HG03103 (cell line): ENCODE data around the gene DHX34.
"Not testable (repeated sequence)": the region's sequence is repeated elsewhere in the genome, so short reads cannot be mapped to it uniquely, and the experiment has no call there.

Source experiments
- ATAC-seq: cut with Tn5 transposase; IDR thresholded peaks from one replicate; pipeline ENCODE4 v1.9.1; 2021; ENCODE audit warnings: low read depth; ENCODE audit not compliant: unreplicated experiment

DHX34 gene

DNA sequence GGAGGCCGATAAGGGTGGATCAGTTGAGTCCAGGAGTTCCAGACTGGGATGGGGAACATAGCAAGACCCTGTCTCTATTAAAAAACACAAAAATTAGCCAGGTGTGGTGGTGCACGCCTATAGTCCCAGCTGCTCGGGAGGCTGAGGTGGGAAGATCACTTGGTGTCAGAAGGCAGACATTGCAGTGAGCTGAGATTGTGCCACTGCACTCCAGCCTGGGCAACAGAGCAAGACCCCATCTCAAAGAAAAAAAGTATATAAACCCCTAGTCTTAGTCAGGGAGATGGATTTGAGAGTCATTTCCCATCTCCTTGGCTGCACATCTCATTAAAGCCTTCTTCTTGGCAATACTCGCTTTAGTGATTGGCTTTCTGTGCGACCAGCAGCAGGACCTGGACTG is 34.8 kb downstream of the DHX34 start:
- not testable (repeated sequence) for ATAC-seq

DNA sequence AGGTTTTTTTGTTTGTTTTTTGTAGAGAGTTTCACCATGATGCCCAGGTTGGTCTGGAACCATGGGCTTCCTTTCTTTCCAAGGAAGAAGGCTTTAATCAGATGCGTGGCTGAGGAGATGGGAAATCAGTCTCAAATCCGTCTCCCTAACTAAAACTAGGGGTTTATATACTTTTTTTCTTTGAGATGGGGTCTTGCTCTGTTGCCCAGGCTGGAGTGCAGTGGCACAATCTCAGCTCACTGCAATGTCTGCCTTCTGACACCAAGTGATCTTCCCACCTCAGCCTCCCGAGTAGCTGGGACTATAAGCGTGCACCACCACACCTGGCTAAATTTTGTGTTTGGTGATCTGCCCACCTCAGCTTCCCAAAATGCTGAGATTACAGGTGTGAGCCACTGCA is 35.4 kb downstream of the DHX34 start:
- not testable (repeated sequence) for ATAC-seq

DNA sequence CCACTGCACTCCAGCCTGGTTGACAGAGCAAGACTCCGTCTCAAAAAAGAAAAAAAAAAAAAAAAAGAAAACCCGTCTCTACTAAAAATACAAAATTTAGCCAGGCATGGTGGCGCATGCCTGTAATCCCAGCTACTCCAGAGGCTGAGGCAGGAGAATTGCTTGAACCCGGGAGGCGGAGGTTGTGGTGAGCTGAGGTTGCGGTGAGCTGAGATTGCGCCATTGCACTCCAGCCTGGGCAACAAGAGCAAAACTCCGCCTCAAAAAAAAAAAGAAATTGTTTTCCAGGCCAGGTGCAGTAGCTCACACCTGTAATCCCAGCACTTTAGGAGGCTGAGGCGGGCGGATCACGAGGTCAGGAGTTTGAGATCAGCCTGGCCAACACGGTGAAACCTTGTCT is 37.5 kb downstream of the DHX34 start:
- ATAC-seq, result not testable (repeated sequence)

DNA sequence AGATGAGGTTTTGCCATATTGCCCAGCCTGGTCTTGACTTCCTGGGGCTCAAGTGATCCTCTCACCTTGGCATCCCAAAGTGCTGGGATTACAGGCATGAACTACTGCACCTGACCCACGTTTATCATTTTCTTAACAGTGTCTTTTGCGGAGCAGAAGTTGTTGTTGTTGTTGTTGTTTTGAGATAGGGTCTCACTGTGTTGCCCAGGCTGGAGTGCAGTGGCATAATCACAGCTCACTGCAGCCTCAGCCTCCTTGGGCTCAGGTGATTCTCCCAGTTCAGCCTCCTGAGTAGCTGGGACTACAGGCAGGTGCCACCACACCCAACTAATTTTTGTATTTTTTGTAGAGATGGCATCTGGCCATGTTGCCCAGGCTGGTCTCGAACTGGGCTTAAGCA is 38.5 kb downstream of the DHX34 start:
- ATAC-seq, result not testable (repeated sequence)

DNA sequence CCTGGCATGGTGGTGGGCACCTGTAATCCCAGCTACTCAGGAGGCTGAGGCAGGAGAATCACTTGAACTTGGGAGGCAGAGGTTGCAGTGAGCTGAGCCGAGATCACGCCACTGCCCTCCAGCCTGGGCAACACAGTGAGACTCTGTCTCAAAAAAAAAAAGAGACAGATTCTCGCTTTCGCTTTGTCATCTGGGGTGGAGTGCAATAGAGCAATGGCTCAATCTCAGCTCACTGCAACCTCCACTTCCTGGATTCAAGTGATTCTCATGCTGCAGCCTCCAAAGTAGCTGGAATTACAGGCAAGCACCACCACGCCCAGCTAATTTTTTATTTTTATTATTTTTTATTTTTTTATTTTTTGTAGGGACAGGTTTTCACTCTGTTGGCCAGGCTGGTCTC is 39.6 kb downstream of the DHX34 start:
- ATAC-seq, result not testable (repeated sequence)

DNA sequence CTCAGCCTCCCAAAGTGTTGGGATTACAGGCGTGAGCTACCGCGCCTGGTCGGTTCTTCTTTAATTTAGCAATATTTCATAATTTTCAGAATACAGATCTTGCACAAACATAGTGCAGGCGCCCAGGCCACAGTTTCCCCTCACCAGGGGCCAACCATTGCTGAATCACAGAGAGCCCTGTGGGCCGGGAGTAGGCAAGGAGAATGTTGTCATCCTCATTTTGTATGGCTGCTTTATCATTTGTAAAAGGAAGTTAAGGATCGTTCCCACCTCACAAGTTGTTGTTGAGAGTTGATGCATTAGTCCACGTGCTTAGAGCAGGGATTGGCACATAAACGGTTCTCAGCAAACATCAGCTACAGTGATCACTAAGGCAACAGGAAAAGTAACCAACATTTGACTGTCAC is 40.0 kb downstream of the DHX34 start:
- no peak for ATAC-seq

DNA sequence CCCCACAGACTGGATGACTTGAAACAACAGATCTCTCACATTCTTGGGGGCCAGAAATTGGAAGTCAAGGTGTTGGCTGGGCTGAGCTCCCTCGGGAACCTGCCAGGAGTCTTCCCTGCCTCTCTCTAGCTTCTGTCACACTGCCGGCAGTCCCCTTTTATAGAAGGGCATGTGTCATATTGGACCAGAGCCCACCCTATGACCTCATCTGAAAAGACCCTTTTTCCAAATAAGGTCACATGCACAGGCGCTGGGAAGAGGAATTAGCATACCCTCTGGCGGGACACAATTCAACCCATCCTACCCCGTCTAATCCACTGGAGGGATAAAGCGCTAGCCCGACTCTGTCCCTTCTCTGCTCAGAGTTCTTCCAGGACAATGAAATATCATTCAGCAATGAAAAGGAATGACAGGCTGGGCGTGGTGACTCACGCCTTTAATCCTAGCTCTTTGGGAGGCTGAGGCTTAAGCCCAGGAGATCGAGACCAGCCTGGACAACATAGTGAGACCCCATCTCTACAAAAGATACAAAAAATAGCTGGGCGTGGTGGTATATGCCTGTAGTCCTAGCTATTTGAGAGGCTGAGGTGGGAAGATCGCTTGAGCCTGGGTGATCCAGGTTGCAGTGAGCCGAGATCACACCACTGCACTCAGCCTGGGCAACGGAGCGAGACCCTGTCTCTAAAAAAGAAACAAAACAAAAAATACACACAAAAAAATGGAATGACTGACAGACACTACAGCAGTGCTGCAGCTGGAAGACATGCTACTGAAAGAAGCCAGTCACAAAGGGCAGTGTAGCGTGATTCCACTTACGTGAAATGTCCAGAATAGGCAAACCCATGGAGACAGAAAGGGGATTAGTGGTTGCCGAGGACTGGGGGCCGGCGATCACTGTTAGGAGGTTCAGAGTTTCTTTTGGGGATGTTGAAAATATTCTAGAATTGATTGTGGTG is 41.7 kb downstream of the DHX34 start:
- ATAC-seq, result no peak

DNA sequence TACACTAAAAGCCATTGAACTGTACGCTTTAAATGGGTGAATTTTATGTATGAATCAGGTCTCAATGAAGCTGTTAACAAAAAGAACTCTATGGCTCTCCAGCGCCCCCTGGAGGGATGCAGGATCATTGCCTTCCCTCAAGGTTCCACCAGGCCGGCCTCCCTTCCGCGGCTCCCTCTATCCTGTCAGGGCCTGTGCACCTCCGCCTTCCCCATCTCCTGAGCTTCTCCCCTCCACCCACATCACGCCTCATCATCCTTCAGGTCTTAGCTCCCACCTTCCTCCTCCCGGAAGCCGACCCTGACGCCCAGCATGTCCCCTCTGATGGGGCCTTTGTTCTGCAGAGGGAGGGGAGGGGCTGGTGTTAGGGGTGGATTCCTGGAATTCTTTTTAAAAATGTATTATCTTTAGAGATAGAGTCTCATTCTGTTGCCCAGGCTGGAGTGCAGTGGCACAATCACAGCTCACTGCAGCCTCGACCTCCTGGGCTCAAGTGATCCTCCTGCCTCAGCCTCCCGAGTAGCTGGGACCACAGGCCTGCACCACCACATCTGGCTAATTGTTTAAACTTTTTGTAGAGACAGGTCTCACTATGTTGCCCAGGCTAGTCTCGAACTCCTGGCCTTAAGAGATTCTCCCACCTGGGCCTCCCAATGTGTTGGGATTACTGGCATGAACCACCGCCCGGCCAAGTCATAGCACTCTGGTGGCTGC is 42.6 kb downstream of the DHX34 start:
- ATAC-seq, result no peak

DNA sequence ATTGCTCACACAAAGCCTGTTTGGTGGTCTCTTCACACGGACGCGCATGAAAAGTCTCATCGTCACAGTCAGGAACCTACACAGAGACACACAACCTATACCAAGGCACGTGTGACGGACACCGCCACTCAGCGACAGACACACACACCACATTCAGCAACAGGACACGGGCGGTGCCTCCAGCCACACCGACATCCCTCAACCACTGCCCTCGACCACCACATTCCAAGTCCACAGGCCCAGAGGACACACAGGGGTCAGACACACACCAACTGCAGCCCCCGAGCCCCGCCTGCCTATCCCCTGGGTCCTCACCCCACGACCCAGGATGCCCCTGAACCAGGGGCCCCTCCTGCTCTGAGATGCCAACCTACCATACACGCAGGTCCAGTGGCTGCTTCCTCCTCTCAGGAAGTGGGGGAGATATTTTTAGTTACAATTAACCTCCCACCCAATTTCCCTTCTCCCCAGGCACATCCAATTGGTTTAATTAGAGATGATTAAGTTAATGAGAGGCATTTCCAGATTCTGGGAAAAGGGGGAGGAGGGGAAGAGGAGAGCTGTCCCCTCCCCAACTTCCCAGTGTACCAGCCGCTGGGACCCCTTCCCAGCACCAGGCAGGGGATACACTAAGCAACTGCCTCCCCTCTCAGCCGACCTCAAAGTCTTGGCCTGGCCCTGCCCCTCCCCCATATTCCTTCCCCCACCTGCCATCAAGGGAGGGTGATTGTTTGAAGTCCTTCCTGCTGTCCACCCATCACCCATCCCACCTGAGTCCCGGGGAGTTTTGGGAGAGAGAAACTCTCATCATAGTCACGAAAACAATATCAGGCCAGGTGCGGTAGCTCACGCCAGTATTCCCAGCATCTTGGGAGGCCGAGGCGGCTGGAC is 49.8 kb downstream of the DHX34 start:
- ATAC-seq, result no peak

DNA sequence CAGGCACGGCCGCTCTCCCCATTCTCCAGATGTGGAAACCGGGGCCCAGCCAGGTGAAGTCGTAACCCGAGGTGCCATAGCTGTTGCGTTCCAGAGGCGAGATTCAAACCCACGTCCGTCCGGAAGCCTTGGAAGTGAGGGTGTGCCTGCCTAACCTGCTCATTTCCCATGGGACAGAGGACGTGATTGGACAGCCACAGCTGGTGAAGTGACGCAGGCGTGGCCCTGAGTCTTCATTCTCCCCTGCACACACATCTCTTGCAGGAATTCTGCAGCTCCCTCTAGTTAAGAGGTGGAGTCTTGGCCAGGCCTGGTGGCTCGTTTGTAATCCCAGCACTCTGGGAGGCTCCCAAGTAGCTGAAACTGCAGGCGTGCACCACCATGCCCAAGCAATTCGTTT is 53.4 kb downstream of the DHX34 start:
- no peak for ATAC-seq

DNA sequence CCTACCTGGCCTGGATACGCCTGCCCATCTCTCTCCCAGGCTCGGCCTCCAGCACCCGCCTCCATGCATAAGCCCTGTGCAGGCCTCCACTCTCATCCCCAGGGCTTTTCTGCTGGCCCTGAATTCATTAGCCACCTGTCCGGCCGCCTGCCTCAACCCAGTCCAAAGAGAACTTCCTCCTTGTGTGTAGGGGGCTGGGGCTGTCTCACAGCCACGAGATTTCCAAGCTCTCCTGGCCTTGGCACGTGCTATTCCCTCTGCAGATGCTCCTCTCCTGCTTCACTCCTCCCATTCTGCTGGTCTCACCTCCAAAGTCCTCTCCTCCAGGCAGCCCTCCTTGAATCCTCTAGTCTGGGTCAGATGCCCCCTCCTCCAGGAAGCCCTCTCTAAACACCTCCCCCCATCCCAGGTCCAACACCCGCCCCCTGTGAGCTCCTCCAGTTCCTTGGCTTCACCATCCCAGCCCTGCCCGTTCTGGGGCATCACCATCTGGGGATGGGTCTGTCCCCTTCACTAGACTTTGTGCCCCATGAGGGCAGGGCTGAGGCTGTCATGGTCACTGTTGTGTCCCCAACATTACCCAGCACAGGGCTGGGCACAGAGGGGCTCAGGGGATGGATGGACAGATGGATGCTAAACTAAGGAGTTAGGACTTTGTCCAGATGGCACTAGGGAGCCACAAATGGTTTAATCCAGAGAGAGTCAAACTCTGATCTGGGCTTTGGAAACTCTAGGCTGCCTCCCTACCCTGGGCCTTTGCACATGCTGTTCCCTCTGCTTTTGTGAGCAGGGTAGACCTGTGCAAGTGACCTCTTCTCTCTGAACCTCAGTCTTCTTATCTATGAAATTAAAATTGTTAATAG is 55.5 kb downstream of the DHX34 start:
- ATAC-seq, result no peak

DNA sequence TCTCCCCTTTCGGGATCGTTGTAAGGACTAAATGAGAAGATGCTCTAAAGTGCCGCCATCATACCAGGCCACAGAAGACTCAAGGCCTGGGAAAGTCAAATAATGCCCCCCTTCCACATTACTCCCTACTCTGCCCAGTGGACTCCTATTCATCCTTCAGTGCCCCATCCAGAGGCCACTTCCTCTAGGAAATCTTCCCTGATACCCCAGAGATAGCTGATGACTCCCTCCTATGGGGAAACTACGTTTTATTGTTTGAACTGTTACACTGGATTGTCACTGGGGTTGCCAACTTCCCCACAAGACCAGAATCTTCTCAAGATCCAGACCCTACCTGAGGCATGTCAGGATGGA is 56.1 kb downstream of the DHX34 start:
- no peak for ATAC-seq

DNA sequence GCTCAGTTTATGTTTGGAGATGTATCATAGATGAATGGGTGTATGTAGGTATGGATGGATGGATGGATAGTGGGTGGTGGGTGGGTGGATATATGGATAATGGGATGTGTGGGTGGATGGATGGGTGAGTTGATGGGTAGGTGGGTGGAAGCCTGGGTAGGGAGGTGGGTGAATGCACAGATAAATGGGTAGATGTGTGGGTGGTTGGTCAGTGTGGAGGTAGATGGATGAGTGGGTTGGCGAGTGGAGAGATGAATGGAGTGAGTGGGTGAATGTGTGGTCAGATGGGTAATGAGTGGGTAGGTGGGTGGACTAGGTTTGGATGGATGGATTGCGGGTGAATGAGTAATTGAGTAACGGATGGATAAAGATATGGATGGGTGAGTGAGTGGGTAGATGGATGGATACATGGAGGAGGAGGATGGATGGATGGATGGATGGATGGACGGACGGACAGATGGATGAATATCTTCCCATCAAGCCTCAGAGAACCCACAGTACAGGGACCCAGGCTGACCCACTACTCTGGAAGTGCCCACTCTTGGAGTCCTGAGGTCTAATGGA is 56.8 kb downstream of the DHX34 start:
- no peak for ATAC-seq

DNA sequence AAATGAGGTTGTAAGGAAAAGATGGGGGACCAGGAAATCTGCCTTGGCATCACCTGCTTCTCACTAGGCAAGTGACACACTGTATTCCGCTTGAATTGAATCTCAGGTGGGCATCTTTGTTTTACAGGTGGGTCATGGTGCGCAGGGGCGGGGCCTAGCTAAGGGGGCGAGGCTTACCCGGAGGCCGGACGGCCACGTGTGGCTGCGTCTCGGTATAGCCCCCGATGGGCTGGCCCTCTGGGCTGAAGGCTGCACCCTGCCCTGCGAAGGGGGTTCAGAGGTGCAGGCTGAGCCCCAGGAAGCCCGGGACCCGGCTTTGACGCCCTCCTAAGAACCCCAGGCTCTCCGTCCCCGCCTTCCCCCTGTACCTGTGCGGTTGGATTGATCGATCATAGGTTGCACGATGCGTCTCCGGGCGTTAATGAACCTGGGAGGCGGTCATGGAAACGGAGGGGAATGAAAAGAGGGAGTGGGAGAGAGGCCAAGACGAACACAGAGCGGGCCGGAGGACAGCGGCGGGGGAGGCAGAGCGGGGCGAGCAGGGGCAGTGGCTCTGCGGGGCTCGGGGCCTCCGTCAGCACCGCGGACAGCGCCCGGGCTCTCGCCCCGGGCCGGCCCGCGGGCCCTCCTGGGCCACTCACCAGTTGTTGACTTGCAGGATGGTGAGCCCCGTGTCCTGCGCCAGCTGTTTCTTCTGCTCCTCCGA is 57.7 kb downstream of the DHX34 start:
- ATAC-seq, result no peak

DNA sequence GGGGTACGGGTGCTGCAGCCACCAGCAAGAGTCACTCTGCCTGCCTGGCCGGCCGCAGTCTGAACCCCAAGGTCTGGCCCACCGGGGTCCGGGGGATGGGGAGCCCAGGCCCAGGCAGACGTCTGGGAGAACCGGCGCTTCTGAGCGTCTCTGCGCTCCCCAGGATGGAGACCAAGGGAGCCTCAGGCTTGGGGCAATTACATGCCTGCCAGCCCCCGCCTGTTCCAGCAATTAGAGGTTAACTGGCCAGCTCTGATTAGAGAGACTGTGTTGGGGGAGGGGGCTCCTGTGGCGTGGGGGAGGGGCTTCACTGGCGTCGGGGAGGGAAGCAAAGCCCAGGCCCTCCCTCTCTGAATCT is 58.3 kb downstream of the DHX34 start:
- ATAC-seq, result no peak

DNA sequence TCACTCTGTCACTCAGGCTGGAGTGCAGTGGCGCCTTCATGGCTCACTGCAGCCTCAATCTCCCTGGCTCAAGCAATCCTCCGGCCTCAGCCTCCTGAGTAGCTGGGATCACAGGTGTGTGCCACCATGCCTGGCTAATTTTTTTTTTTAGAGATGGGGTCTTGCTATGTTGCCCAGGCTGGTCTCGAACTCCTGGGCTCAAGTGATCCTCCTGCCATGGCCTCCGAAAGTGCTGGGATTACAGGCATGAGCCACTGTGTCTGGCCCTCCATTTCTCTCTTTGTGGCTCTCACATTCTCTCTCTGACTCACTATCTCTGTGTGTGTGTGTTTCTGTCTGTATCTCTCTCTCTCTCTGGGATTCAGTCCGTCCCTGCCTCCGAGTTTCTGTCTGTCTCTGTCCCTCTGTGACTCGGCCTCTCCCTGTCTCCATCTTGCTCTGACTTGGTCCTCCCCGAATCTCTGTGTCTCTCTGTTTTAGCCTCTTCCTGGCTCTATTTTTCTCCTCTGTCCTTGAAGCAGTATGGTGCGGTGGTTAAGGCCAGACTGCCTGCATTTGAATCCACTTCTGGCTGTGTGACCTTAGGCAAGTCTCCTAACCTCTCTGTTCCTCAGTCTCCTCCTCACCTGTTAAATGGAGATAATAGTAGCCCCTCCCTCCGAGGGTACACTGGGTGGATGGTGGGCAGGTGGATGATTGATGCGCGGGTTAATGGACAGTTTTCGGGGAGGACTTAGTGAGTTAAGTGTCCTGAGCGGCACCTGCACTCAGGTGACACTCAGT is 59.2 kb downstream of the DHX34 start:
- ATAC-seq, result no peak

DNA sequence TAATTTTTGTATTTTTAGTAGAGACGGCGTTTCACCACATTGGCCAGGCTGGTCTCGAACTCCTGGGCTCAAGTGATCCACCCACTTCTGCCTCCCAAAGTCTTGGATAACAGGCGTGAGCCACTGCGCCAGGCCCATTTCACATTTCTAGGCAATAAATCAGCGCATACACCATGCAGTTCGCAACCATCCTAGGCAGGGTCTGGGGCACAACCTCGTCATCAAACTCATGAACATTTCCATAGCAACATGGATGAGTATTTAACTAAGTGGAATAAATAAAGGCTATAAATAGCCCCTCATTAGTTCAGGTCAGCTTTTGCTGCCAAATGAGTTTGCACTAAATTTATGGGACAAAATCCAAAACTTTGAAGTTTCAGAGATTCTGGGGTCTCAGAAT is 62.0 kb downstream of the DHX34 start:
- ATAC-seq, result no peak

DNA sequence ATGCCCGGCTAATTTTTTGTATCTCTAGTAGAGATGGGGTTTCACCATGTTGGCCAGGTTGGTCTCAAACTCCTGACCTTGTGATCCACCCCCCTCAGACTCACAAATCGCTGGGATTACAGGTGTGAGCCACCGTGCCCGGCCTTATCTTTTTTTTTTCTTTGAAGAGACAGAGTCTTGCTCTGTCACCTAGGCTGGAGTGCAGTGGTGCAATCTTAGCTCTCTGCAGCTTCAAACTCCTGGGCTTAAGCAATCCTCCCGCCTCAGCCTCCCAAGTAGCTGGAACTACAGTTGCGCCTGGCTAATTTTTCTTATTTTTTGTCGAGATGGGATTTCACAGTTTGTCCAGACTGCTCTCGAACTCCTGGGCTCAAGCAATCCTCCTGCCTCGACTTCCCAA is 62.6 kb downstream of the DHX34 start:
- not testable (repeated sequence) for ATAC-seq
